C4-2B (cell line): ENCODE results near the gene VN1R5.

Experiments used
- ZFX ChIP-seq: fragments of 450-650 bp; IDR thresholded peaks from 2 replicates; pipeline ENCODE4 v1.6.1; 2017
- TF ChIP-seq, protein P1 (sequence below): fragments of 450-650 bp; conservative IDR thresholded peaks from 2 replicates; pipeline ENCODE4 v1.5.1; 2017; ENCODE audit warnings: mild to moderate bottlenecking

DNA sequence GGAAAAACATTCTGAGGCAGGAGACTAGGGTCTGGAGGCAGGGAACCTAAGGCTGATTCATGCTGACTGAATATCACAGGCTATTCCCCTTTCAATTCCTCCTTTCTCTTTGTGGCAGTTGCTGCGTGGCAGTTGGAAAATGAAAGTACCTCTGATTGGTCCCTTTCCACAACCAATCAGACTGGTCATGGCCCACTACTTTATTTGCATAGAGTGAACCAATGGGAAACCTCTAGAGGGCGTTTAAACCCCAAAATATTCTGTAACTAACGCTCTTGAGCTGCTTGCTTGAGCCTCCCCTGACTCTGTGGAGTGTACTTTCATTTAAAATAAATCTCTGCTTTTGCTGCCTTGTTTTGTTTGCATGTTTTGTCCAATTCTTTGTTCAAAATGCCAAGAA, 27.7 kb upstream of the VN1R5 start:
- TF ChIP-seq, protein P1, sequence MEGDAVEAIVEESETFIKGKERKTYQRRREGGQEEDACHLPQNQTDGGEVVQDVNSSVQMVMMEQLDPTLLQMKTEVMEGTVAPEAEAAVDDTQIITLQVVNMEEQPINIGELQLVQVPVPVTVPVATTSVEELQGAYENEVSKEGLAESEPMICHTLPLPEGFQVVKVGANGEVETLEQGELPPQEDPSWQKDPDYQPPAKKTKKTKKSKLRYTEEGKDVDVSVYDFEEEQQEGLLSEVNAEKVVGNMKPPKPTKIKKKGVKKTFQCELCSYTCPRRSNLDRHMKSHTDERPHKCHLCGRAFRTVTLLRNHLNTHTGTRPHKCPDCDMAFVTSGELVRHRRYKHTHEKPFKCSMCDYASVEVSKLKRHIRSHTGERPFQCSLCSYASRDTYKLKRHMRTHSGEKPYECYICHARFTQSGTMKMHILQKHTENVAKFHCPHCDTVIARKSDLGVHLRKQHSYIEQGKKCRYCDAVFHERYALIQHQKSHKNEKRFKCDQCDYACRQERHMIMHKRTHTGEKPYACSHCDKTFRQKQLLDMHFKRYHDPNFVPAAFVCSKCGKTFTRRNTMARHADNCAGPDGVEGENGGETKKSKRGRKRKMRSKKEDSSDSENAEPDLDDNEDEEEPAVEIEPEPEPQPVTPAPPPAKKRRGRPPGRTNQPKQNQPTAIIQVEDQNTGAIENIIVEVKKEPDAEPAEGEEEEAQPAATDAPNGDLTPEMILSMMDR = peak; percentile 32
- no peak for TF ChIP-seq ZFX
